ENCODE results near the gene PIGL. TPM values are rescaled to one million over a fixed set of nuclear protein-coding genes. Genes with fewer than 3 reads are reported as not detected.

PIGL gene
- total and polyA plus RNA-seq, 2 donors (not counting 1 experiment from before 2014, with no cell fraction given) = 86.7 to 88.2 TPM

- peaks cover 0 to 9% (median 3%) of the 10 kb centered on the region in 3 donors for H3K9me3 ChIP-seq (ENCODE audit: control extremely low read depth in 1 of 3, control insufficient read depth in 2 of 3, insufficient read depth in 1 of 3, low read length in 2 of 3)
- DNase-seq (no peak), ATAC-seq (ENCODE audit: low read depth) (no peak)
- H3K9ac ChIP-seq (ENCODE audit: low read length) = no peak overlapping the region
- no peak overlapping the region for H3K27ac Mint-ChIP-seq
- ChIA-PET POLR2A (no interaction called here), CTCF (no interaction called here)
- H3K9me3 Mint-ChIP-seq (ENCODE audit: insufficient read depth) = no peaks in the 10 kb centered on the region
- no peak overlapping the region for H3K4me2 ChIP-seq (replicated peaks; ENCODE audit: low read depth, low read length, poor library complexity, severe bottlenecking)
- no peak overlapping the region for H2AFZ ChIP-seq (ENCODE audit: insufficient read depth, low read depth, low read length, poor library complexity, severe bottlenecking)
- H3K79me2 ChIP-seq (ENCODE audit: control insufficient read depth, insufficient read depth, low read length) = peaks cover 8% of the 10 kb centered on the region
- TF ChIP-seq, protein P1, sequence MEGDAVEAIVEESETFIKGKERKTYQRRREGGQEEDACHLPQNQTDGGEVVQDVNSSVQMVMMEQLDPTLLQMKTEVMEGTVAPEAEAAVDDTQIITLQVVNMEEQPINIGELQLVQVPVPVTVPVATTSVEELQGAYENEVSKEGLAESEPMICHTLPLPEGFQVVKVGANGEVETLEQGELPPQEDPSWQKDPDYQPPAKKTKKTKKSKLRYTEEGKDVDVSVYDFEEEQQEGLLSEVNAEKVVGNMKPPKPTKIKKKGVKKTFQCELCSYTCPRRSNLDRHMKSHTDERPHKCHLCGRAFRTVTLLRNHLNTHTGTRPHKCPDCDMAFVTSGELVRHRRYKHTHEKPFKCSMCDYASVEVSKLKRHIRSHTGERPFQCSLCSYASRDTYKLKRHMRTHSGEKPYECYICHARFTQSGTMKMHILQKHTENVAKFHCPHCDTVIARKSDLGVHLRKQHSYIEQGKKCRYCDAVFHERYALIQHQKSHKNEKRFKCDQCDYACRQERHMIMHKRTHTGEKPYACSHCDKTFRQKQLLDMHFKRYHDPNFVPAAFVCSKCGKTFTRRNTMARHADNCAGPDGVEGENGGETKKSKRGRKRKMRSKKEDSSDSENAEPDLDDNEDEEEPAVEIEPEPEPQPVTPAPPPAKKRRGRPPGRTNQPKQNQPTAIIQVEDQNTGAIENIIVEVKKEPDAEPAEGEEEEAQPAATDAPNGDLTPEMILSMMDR (IDR thresholded peaks at IDR 0.05) = no peak
- no peak for TF ChIP-seq EZH2 (IDR thresholded peaks at IDR 0.05; ENCODE audit: borderline replicate concordance, insufficient read depth, low read depth, low read length, poor library complexity, severe bottlenecking)
- H3K4me3 Mint-ChIP-seq = no peak overlapping the region
- no peaks in the 10 kb centered on the region for H3K27me3 Mint-ChIP-seq
- 100% methylated on average over 1 of the region's 4 CpGs for WGBS (ENCODE audit: insufficient coverage)
- peaks cover 0 to 3% of the 10 kb centered on the region in 2 experiments for H3K36me3 ChIP-seq (replicated peaks in 1 of 2; ENCODE audit: control extremely low read depth in 1 of 2, control insufficient read depth in 1 of 2, extremely low read depth in 1 of 2, insufficient read depth in 2 of 2, low read length in 1 of 2)
- H3K4me3 ChIP-seq (ENCODE audit: control extremely low read depth in 1 of 5, extremely low read depth in 1 of 5, insufficient read depth in 1 of 5, low read depth in 2 of 5, low read length in 4 of 5) = no peak overlapping the region
- H3K4me1 Mint-ChIP-seq = peaks cover 1% of the 10 kb centered on the region
- H3K27ac ChIP-seq (ENCODE audit: low read length in 2 of 2) = no peak overlapping the region
- no peaks in the 10 kb centered on the region for H3K27me3 ChIP-seq (replicated peaks in 1 of 4; ENCODE audit: control extremely low read depth in 1 of 4, control insufficient read depth in 3 of 4, insufficient read depth in 4 of 4, low read length in 3 of 4)
- no peaks in the 10 kb centered on the region for H3K4me1 ChIP-seq (ENCODE audit: control insufficient read depth in 2 of 2, insufficient read depth in 2 of 2, low read length in 2 of 2)
- no peaks in the 10 kb centered on the region for H4K20me1 ChIP-seq (ENCODE audit: control insufficient read depth, insufficient read depth, low read length, poor library complexity, severe bottlenecking)
- intact Hi-C loops (cut with micrococcal nuclease) = no loop called here
Measured at GRCh38 chr17:16255481-16255921, 38.5 kb downstream of the PIGL start.

DNA sequence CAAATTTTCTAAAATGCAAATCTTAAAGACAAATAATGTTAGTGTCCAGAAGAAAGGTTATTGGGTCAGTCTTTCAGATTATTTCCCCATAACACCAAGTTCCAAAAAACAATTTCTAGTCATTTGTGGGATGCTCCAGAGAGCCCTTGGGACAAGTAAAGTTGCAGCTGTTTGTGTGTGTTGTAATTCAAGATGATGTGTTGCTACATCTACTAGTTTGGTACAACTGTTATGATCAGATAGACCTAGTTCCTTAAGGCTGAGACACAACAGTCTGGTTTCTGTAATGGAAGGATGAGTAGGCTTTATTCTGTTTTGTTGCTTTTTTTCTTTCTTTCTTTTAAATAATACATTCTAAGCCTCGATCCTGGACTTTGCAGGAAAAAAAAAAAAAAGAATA is 41.9 kb downstream of the PIGL start:
- H3K27me3 ChIP-seq (replicated peaks in 1 of 4; ENCODE audit: control extremely low read depth in 1 of 4, control insufficient read depth in 3 of 4, insufficient read depth in 4 of 4, low read length in 3 of 4) = no peaks in the 10 kb centered on the region
- ATAC-seq (ENCODE audit: low read depth) (no peak), DNase-seq (no peak)
- H3K4me2 ChIP-seq (replicated peaks; ENCODE audit: low read depth, low read length, poor library complexity, severe bottlenecking) = no peak overlapping the region
- H2AFZ ChIP-seq (ENCODE audit: insufficient read depth, low read depth, low read length, poor library complexity, severe bottlenecking) = no peak overlapping the region
- Mint-ChIP-seq H3K27me3 (no peaks in the 10 kb centered on the region), H3K9me3 (ENCODE audit: insufficient read depth) (no peaks in the 10 kb centered on the region), H3K27ac (no peak overlapping the region), H3K4me1 (peaks cover 1% of the 10 kb centered on the region), H3K4me3 (no peak overlapping the region)
- CTCF ChIA-PET = no interaction called here
- H3K36me3 ChIP-seq (replicated peaks in 1 of 2; ENCODE audit: control extremely low read depth in 1 of 2, control insufficient read depth in 1 of 2, extremely low read depth in 1 of 2, insufficient read depth in 2 of 2, low read length in 1 of 2) = peaks cover 0 to 3% of the 10 kb centered on the region in 2 experiments
- H3K9ac ChIP-seq (ENCODE audit: low read length) = no peak overlapping the region
- intact Hi-C loops (cut with micrococcal nuclease) = no loop called here
- peaks cover 9% of the 10 kb centered on the region for H3K79me2 ChIP-seq (ENCODE audit: control insufficient read depth, insufficient read depth, low read length)
- H3K4me1 ChIP-seq (ENCODE audit: control insufficient read depth in 2 of 2, insufficient read depth in 2 of 2, low read length in 2 of 2) = no peaks in the 10 kb centered on the region
- no peak for TF ChIP-seq EZH2 (IDR thresholded peaks at IDR 0.05; ENCODE audit: borderline replicate concordance, insufficient read depth, low read depth, low read length, poor library complexity, severe bottlenecking)
- TF ChIP-seq, protein P1 (IDR thresholded peaks at IDR 0.05) = no peak
- no peak overlapping the region for H3K27ac ChIP-seq (ENCODE audit: low read length in 2 of 2)
- WGBS (ENCODE audit: insufficient coverage) = no CpG with 5 or more reads among the region's 1 CpG
- no peaks in the 10 kb centered on the region for H4K20me1 ChIP-seq (ENCODE audit: control insufficient read depth, insufficient read depth, low read length, poor library complexity, severe bottlenecking)
- no peak overlapping the region for H3K4me3 ChIP-seq (ENCODE audit: control extremely low read depth in 1 of 5, extremely low read depth in 1 of 5, insufficient read depth in 1 of 5, low read depth in 2 of 5, low read length in 4 of 5)
- POLR2A ChIA-PET = no interaction called here
- peaks cover 0 to 10% (median 3%) of the 10 kb centered on the region in 3 donors for H3K9me3 ChIP-seq (ENCODE audit: control extremely low read depth in 1 of 3, control insufficient read depth in 2 of 3, insufficient read depth in 1 of 3, low read length in 2 of 3)

All from B cell (primary cell).